Activated T-cell treated with anti-CD3 and anti-CD28 coated beads, Interleukin-2, amount 50 U/mL, for 1 hour (primary cell): ENCODE results near the gene COX8A.
"Not testable (repeated sequence)": the region's sequence is repeated elsewhere in the genome, so short reads cannot be mapped to it uniquely, and the experiment has no call there.

Experiments used
- DNase-seq: peaks from one replicate; pipeline ENCODE4 v3.0.0-alpha.2; 2020

The COX8A gene

GRCh38 chr11:63970902-63971301, 3.5 kb upstream of the COX8A start:
- no peak for DNase-seq

GRCh38 chr11:63973912-63974258, 535 bp upstream of the COX8A start:
- not testable (repeated sequence) for DNase-seq

- DNase-seq, result no peak
Observed at GRCh38 chr11:63978551-63979239, 4.3 kb downstream of the COX8A start.

GRCh38 chr11:63979426-63979825, 5.0 kb downstream of the COX8A start:
- DNase-seq, result no peak

- DNase-seq, result peak; percentile 69
Observed at GRCh38 chr11:63985812-63986155, 11.4 kb downstream of the COX8A start.

- DNase-seq, result peak; percentile 84
Observed at GRCh38 chr11:63986156-63986931, 11.9 kb downstream of the COX8A start, which contains the start of gene OTUB1. OTUB1 (plus strand) TSS chr11:63986438; CDS start chr11:63986457, 19 bp downstream.

- no peak for DNase-seq
Observed at GRCh38 chr11:63986932-63987513, 12.6 kb downstream of the COX8A start.

GRCh38 chr11:63991558-63991957, 17.1 kb downstream of the COX8A start:
- DNase-seq, result no peak

- no peak for DNase-seq
Observed at GRCh38 chr11:63993100-63993499, 18.7 kb downstream of the COX8A start.

- DNase-seq, result no peak
Observed at GRCh38 chr11:63993993-63994392, 19.6 kb downstream of the COX8A start.

GRCh38 chr11:63996512-63996911, 22.1 kb downstream of the COX8A start:
- no peak for DNase-seq

GRCh38 chr11:63997104-63997700, 22.8 kb downstream of the COX8A start:
- DNase-seq, result no peak

GRCh38 chr11:63997801-63998337, 23.4 kb downstream of the COX8A start:
- DNase-seq, result no peak

GRCh38 chr11:63998558-63999348, 24.3 kb downstream of the COX8A start:
- no peak for DNase-seq

GRCh38 chr11:63999349-64000025, 25.1 kb downstream of the COX8A start:
- peak; percentile 77 for DNase-seq

- peak; percentile 80 for DNase-seq
Observed at GRCh38 chr11:64000026-64000739, 25.8 kb downstream of the COX8A start.

GRCh38 chr11:64000740-64001483, 26.5 kb downstream of the COX8A start:
- DNase-seq, result no peak

- no peak for DNase-seq
Observed at GRCh38 chr11:64001484-64002420, 27.3 kb downstream of the COX8A start.
